Measurements from ENCODE around the gene SLC39A9. TPM values are rescaled to one million over a fixed set of nuclear protein-coding genes. Genes with fewer than 3 reads are reported as not detected.
"Not testable (repeated sequence)": the region's sequence is repeated elsewhere in the genome, so short reads cannot be mapped to it uniquely, and the experiment has no call there.

SLC39A9 gene
- total RNA-seq, 1 donor from 2014 or later, result 120 TPM

- no peak for DNase-seq (ENCODE audit: low read depth, low spot score)
Measured at GRCh38 chr14:69475194-69475818, 76.8 kb downstream of the SLC39A9 start.

- not testable (repeated sequence) for DNase-seq (ENCODE audit: low read depth, low spot score)
Measured at GRCh38 chr14:69476824-69477450, 78.4 kb downstream of the SLC39A9 start.

- not testable (repeated sequence) for DNase-seq (ENCODE audit: low read depth, low spot score)
Measured at GRCh38 chr14:69478055-69478454, 79.6 kb downstream of the SLC39A9 start.

- DNase-seq (ENCODE audit: low read depth, low spot score), result no peak
Measured at GRCh38 chr14:69479696-69480095, 81.2 kb downstream of the SLC39A9 start.

- DNase-seq (ENCODE audit: low read depth, low spot score), result no peak
Measured at GRCh38 chr14:69480136-69480535, 81.6 kb downstream of the SLC39A9 start.

GRCh38 chr14:69481815-69482568 lies 83.5 kb downstream of the SLC39A9 start:
- DNase-seq (ENCODE audit: low read depth, low spot score), result no peak

- DNase-seq (ENCODE audit: low read depth, low spot score), result no peak
Measured at GRCh38 chr14:69483765-69484443, 85.4 kb downstream of the SLC39A9 start.

- no peak for DNase-seq (ENCODE audit: low read depth, low spot score)
Measured at GRCh38 chr14:69484444-69485314, 86.2 kb downstream of the SLC39A9 start, which contains the start of gene PLEKHD1. Gene PLEKHD1, plus strand, starts transcription at chr14:69484728. Its CDS starts 238 bp downstream, at chr14:69484966.

GRCh38 chr14:69485315-69485660 lies 86.8 kb downstream of the SLC39A9 start:
- DNase-seq (ENCODE audit: low read depth, low spot score), result no peak

- DNase-seq (ENCODE audit: low read depth, low spot score), result no peak
Measured at GRCh38 chr14:69485701-69486100, 87.2 kb downstream of the SLC39A9 start.

GRCh38 chr14:69487226-69487625 lies 88.7 kb downstream of the SLC39A9 start:
- no peak for DNase-seq (ENCODE audit: low read depth, low spot score)

GRCh38 chr14:69487771-69488170 lies 89.3 kb downstream of the SLC39A9 start:
- DNase-seq (ENCODE audit: low read depth, low spot score), result no peak

GRCh38 chr14:69489495-69489894 lies 91.0 kb downstream of the SLC39A9 start:
- no peak for DNase-seq (ENCODE audit: low read depth, low spot score)

GRCh38 chr14:69490219-69490918 lies 91.9 kb downstream of the SLC39A9 start:
- DNase-seq (ENCODE audit: low read depth, low spot score), result no peak

- DNase-seq (ENCODE audit: low read depth, low spot score), result no peak
Measured at GRCh38 chr14:69491193-69491592, 92.7 kb downstream of the SLC39A9 start.

- no peak for DNase-seq (ENCODE audit: low read depth, low spot score)
Measured at GRCh38 chr14:69493038-69493437, 94.5 kb downstream of the SLC39A9 start.

GRCh38 chr14:69493791-69494190 lies 95.3 kb downstream of the SLC39A9 start:
- no peak for DNase-seq (ENCODE audit: low read depth, low spot score)

GRCh38 chr14:69495341-69495921 lies 96.9 kb downstream of the SLC39A9 start:
- DNase-seq (ENCODE audit: low read depth, low spot score), result no peak

GRCh38 chr14:69497866-69498265 lies 99.4 kb downstream of the SLC39A9 start:
- not testable (repeated sequence) for DNase-seq (ENCODE audit: low read depth, low spot score)

GRCh38 chr14:69498286-69498685 lies 99.8 kb downstream of the SLC39A9 start:
- DNase-seq (ENCODE audit: low read depth, low spot score), result not testable (repeated sequence)

Measured in pulmonary artery endothelial cell (primary cell).